Activated effector memory CD4-positive, alpha-beta T cell treated with Interleukin-2 at 50 U/mL for 16 hours (primary cell): ENCODE results near the gene GRAMD1A.
"Not testable (repeated sequence)": the region's sequence is repeated elsewhere in the genome, so short reads cannot be mapped to it uniquely, and the experiment has no call there.

ENCODE experiments used
- DNase-seq: peaks from one replicate; pipeline ENCODE4 v3.0.0-alpha.2; 2020

The GRAMD1A gene

DNA sequence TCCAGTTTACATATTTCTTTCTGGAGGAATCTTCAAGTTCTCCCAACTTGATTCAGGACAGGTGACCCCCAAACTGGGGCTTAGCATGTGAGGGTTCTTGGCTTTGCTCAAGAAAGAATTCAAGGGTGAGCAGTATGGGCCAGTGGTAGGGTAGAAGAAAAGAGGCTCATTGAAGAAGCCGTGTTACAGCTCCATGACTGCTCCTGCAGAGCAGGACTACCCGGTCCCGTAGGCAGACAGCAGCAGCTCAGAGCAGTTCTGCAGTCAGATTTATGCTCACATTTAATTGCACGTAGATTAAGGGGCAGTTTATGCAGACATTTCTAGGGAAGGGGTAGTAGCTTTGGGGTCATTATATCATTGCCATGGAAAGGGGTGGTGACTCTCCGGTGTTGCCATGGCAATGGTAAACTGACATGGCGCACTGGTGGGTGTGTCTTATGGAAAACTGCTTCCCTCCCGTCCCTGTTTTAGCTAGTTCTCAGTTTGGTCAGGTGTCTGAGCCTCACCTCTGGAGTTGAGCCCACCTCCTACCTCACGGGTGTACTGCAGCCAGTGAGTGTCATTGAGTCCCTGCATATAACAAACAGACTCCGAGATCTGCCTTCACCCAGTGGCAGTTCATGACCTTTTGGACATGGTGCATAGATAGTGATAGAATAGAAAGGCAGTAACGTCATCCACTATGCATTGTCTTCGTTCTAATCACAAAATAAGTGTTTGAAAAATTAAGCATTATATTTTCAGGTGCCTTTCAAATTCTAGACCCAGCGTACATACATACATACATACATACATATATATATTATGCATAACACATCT is 20.1 kb upstream of the GRAMD1A start:
- no peak for DNase-seq

DNA sequence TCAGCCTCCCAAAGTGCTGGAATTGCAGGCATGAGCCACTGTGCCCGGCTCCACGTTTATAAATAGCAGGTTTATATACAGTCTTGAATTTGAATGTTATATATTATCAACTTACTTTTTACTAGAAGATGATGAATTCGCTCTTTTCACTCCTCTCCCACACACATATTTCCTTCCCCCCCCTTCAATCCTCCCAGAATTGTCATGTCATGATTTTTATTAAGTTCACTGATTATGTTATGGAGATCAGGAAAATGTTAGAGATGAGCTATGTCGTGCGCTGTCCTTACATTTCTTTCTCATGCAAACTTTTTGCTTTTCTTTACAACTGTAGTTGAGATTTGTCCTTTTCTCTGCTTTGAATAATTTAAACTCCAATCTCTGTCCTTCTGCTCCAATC is 17.8 kb upstream of the GRAMD1A start:
- DNase-seq: no peak

DNA sequence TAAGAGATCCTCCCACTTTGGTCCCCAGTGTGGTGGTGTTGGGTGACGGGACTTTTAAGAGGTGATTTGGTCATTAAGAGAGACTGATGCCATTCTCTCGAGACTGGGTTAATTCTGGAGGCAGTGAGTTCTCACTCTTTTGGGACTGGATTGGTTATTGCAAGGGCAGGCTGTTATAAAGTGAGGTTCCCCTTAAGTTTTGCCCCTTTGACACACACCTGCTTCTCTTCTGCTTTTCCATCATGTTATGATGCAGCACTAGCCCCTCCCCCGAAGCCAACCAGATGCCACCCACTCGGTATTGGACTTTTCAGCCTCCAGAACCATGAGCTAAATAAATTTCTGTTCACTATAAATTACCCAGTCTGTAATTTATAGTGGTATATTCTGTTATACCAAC is 16.3 kb upstream of the GRAMD1A start:
- no peak for DNase-seq

DNA sequence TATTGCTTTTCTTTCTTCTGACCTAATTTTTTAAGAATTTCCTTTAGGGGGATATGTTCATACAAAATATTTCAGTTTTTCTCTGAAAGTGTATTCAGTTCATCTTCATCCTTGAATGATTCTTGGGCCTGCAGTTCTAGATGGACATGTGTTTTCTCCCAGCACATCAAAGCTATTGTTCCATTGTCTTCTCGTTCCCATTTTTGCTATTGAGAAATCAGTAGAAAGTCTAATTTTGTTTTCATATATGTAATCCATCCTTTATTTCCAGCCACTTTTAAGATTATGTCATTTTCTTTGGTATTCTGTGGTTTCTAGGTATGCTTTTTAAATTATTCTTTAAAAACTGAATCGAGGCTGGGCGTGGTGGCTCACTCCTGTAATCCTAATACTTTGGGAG is 15.8 kb upstream of the GRAMD1A start:
- DNase-seq: no peak

DNA sequence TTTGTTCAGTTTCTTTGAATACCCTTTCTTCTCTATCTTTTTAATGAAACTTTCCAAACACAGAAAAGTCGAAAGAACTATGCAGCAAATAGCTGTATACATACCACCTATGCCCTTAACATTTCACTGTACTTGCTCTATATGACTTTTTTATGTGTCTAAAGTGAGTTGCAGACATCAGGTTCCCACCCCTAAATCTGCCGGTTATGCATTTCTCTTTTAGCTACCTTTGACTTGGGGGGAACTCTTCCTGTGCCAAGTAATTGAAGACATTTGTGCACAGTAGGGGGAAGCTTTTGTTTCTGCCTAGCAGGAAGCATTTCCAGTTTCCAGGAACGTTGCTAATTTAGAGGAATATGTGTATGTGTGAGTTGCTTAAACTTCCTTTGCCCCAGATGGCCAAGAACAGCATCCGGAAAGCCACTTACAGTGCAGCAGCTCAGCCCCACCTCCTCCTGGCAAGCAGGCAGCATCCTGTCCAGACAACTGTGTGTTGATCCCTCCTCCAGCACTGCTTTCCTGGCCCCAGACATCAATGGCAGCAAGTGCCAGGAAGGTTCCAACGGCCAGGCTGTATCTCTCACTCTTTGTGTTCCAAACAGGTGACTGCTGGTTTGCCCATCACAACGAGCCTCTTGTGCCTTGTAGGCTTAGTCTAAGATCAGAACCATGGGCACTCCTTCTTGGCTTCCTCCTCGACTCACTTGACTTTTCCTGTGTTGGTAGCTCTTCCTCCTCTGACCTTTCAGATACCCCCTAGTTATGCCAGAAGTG is 14.7 kb upstream of the GRAMD1A start:
- no peak for DNase-seq

DNA sequence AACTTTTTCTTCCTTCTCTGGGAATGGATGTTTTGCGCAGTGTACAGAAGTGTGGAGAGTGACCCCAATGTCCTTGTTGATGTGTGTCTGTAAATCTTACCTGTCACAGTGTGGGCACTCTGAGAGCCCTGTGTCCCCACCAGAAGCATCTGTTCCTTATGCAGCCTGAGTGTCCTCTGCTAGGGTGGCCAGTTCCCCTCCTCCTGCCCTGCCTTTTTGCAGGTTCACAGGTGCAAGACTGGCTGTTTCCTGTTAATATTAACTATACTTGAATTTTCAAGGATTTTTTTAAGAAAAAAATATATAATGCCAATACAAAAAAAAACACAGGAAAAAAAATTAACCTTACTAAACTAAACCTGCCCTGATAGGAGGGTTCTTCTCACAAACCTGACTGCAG is 12.0 kb upstream of the GRAMD1A start:
- no peak for DNase-seq

DNA sequence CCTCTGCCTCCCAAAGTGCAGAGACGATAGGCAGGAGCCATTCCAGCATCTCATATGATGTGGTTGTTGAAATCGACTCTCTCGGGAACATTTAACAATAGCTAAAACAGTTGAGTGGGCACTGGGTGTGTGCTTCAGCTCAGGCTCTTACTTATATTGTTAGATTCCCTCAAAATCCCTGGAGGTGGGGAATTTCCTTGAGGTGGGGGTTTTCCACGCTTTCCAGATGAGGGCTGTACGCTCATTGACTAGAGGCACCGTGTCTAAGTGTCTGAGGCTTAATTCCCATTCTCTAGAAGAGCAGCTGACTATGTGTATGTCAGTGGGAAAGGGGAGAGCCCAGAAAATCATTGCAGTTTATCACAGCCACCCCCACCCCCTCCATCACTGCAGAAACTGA is 10.8 kb upstream of the GRAMD1A start:
- DNase-seq: no peak

DNA sequence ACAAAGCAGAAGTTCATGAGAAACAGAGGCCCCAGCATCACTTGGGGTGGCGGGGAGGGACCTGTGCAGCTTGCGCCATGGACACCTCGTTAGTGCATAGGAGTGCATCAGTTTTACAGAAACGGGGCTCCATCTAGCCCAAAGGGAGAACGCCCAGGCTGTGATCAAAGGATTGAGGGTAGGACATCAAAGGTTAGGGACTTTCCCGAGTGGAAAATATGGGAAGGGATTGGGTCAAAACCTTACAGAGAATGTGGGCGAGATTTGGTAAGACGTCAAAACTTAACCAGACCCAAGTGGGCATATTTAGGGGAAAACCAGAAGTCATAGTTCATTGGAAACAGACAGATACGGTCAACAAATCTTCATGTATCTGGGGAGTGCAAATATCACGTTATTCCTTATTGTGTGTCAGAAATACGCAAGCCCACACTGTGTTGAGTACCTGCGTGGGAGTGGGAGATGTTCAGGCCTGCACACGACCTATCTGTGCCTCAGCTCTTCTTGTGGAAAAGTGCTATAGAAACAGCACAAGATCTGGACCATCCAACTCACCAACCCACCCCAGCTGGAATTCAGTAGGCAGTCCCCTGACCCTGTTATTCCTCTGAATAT is 9.4 kb upstream of the GRAMD1A start:
- no peak for DNase-seq

DNA sequence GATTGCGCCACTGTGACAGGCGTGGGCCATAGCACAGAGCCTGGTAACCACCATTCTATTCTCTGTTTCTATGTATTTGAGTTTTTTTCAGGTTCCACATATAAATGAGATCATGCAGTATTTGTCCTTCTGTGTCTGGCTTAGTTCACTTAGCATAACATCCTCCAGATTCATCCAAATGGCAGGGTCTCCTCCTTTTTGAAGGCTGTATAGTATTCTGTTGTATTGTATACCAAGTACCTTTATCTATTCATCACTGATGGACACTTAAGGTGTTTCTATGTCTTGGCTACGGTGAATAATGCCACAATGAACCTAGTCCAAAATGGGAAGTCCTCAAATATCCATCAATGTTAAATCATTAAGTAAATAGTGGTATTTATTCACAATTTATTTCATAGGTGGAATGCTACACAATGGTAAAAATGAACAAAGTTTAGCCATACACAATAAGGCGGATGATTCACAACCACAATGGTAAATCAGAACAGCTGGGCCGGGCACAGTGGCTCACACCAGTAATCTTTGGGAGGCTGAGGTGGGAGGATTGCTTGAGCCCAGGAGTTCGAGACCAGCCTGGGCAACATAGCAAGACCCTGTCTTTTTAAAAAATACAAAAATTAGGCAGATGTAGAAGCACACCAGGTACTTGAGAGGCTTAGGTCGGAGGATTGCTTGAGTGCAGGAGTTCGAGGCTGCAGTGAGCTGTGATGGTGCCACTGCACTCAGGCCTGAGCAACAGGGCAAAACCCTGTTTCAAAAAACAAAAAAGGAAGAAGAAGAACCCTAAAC is 8.4 kb upstream of the GRAMD1A start:
- no peak for DNase-seq

DNA sequence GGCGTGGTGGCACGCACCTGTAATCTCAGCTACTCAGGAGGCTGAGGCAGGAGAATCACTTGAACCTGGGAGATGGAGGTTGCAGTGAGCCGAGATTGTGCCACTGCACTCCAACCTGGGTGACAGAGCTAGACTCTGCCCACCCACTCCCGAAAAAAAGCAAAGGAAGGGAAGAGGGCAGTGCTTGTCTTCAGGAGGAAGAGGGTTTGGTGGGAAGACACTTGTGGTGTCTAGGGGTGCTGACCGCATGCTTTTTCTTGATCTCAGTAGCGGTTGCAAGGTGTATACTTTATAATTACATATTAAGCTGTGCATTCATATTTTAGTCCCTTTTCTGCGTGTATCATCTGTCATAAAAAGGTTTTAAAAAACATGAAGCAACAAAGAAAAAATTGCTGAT is 7.5 kb upstream of the GRAMD1A start:
- not testable (repeated sequence) for DNase-seq

DNA sequence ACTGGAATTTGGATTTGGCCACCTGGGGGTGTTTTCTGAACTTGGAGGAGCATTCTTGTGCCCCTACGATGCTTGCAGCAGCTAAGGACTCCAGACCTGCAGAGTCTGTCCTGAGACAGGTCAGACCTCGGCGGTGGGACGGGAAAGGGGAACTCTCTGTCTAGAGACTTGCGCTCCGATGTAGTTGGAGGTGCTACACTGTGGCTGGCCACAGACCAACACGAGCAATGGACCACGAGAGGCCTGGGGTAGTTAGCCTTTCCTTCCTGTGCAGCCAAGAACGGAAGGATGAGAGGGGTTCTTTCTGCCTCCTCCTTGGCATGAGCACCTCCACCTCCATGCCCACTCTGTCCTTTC is 5.9 kb upstream of the GRAMD1A start:
- DNase-seq: no peak

DNA sequence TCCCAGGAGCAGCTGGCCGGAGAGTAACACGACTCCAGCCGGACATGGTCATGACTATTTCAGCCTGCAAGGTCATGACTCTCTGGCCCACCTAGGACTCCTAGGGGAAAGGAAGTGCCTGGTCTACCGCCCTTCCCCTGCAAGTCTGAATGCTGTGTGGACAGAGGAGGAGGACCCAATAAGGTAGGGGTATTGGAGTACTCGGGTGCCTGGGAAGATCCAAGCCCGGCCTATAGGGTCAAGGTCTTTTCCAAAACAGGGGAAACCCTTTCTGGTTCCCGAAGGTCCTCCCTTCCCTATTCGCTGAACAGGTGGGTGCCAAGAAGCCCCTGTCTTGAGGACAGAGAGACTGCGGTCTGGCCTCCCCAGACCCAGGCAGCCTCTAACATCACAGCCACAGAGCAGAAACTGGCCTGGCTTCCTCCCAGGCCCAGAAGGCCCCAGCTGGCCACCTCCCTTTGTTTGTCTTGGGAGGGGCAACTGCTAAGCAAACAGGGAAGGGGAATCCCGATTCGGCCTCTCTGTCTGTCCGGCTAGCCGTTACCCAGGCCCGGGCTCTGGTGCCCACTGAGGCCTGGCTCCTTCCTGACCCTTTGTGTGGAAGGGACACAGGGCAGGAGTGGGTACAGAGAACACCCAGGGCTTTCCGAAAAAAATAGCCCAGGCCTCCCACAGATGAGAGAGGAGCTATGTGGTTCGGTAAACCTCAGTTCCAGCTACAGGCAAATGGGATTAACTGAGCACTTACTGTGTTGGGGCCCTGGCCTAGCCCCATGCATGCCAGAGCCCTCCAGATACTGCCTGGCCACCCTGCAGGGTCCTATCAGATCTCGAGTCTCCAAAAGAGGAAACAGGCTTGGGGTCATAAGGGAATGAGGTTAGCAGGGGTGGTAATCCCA is 5.2 kb upstream of the GRAMD1A start:
- no peak for DNase-seq

DNA sequence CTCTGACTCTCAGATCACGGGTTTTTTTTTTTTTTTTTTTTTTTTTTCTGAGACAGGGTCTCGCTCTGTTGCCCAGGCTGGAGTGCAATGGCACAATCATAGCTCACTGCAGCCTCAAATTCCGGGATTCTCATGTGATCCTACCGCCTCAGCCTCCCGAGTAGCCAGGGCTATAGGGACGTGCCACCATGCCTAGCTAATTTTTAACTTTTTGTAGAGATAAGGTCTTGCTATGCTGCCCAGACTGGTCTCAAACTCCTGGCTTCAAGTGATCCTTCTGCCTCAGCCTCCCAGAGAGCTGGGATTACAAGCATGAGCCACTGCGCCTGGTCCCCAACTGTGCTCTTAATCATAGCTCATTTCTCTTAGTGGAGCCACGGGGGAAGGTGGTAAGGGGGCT is 4.6 kb upstream of the GRAMD1A start:
- no peak for DNase-seq

DNA sequence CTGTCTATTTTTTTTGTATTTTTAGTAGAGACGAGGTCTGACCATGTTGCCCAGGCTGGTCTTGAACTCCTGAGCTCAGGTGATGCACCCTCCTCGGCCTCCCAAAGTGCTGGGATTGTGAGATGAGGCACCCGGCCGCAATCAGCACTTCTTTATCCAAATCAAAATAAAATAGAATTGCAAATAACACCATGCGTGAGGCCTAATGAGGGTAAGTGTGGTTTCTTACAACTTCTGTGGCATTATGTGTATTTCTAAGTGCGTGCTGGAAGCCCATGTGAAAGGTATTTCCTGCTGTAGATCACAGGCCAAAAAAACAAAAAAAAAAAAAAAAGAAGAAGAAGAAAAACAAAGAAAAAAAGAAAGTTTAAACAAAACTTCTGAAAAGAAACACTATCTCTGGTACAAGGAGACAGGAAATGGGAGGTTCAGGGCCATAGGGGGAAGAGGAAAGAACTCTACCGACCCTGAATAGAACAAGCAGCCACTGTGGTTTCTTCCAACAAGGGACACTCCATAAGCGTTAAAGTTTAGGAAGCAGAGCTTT is 3.0 kb upstream of the GRAMD1A start:
- no peak for DNase-seq

DNA sequence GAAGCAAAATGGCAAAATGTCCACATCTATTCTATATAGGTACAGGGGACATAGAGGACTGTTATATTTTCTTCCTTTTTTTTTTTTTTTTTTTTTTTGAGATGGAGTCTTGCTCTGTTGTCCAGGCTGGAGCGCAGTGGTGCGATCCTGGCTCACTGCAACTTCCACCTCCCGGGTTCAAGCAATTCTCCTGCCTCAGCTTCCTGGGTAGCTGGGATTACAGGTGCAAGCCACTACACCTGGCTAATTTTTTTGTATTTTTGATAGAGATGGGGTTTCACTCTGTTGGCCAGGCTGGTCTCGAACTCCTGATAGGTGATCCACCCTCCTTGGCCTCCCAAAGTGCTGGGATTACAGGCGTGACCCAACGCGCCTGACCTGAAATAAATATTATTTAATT is 1.9 kb upstream of the GRAMD1A start:
- DNase-seq: not testable (repeated sequence)

DNA sequence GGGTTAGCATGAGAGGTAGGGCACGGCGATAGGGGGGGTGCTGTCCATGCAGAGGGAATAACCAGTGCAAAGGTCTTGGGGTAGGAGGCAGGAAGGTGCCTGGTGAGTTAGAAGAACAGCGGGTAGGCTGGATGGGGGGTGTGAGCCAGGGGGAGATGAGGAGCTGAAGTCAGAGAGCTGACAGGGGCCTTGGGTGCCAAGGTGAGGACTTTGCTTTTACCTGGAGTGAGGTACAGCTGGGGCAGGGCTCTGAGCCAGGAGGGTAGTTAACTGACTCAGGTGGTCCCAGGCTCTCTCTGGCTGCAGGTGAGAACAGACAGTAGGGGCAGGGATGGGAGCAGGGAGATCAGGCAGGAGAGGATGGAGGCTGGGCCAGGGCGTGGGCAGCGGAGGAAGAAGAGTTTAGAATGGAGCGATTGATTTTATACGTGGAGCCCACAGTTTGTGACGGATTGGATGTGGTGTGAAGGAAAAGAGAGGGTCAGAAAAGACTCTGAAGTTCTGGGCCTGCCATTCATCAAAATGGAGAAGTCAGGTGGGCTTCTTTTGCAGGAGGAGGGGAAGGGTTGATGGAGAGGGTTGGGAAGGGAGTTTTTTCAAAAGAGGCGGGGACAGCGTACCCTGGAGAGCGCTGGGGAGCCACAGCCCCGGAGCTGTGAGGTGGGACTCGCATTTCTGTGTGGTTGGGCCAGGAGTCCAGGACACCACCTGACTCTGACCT is 1.2 kb upstream of the GRAMD1A start:
- no peak for DNase-seq

DNA sequence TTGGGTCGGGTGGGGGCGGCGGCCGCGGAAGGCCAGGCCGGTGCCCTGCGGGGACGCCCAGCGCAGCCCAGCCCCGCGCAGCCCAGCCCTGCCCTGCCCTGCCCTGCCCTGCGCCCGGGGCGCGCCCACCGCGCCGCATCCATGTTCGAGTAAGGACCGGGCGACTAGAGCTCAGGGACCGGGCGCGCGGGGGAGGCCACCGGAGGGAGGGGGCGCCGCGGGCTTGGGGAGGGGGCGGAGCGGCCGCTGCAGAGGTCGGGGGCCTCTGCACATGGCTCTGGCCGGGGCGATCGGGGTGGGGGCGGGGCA is 169 bp downstream of the GRAMD1A start:
- DNase-seq: no peak

DNA sequence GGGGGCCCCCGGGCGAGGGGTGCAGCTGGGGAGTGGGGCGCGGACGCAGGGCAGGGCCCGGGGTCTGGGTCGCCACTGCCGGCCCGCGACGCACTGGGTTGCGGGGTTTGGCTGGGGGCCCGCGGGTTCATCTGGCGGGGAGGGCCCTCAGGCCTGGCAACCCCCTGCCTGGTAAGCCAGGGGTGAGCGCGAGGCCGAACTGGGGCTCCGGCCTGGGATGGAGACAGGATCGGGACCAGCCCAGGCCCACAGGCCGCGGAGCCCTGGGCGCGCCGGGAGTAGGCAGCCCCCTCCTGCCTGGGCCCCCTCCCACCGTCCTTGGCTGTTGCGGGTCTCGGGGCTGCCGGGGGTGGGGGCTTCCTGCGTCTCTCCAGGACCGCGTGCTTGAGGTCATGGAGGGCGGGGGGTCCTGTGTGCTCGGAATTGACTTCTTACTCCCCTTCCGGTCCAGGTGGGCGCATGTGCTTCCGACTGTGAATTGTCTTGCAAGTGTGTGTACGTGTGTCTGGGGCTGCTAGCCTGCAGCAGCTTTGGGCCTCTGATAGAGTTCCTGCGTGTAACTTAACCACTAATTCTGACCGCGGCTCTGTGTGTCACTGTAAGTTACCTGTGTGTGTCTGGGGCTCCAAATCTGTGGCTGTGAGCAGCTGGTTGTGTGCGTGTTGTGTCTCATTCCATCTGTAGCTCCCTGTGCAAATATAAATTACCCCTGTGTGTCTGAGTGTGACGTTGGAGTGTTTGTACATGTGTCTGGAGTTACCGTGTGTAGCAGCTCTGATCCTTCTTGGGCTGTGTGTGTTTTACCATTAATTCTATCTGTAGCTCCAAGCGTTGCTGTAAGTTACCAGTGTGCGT is 751 bp downstream of the GRAMD1A start:
- peak; percentile 61 for DNase-seq

DNA sequence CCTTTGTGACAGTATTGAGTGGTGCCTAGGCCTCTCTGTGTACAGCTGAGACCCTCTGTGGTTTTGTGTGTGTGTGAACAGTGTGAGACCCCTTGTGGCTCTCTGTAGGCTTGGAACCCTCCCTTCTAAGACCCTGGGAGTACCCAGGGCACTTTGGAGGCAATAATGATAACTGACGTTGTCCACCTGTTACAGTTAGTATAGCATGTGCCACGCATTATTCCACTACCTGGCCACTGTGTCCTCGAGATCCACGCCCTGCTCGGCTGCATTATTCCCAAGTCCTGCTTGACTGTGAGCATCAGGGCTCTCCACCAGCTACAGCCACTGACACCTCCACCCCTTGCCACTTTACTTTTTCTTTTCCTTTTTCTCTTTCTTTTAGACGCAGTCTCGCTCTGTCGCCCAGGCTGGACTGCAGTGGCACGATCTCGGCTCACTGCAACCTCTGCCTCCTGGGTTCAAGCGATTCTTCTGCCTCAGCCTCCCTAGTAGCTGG is 2.0 kb downstream of the GRAMD1A start:
- no peak for DNase-seq
